H1 (cell line): ENCODE results near the gene ASXL1. TPM values are rescaled to one million over a fixed set of nuclear protein-coding genes. Genes with fewer than 3 reads are reported as not detected.

Source experiments
- HDAC2 ChIP-seq, 2 experiments: fragments of 300-600 bp in 1 of 2; sonication (generic) in 1 of 2; IDR thresholded peaks; 2 replicates each; pipeline ENCODE4 v1.6.1; 2011 to 2012; ENCODE audit warnings: low read depth in 2 of 2, low read length in 2 of 2, mild to moderate bottlenecking in 2 of 2, moderate library complexity in 2 of 2, borderline replicate concordance in 1 of 2, inconsistent platforms in 1 of 2
- JUND ChIP-seq: IDR thresholded peaks from 2 replicates; pipeline ENCODE4 v1.6.1; 2011; ENCODE audit warnings: mild to moderate bottlenecking, improper control_type of control experiment, low read length
- SIX5 ChIP-seq: IDR thresholded peaks from 2 replicates; pipeline ENCODE4 v1.6.1; 2011; ENCODE audit warnings: mild to moderate bottlenecking, low read depth, low read length
- polyA plus RNA-seq, 7 experiments: library from polyadenylated mRNA; depleted of rRNA in 3 of 7; stranded (reverse) in 5 of 7; unstranded in 2 of 7; fragments of >200 nt in 5 of 7; fragments of 200-250 nt in 2 of 7; gene quantifications; 1 replicate in 5 of 7; 2 replicates in 1 of 7; 4 replicates in 1 of 7; pipeline versions ENCODE4 v1.2.1 to v1.2.3, GENCODE V29; 2011 to 2013; ENCODE audit warnings: missing spikeins in 2 of 7, mixed read lengths in 2 of 7
- total RNA-seq: library from RNA; stranded (reverse); fragmentation: NEBNext Ultra II Directional; extraction: Animal tissue kit (Norgen Biotek cat#: 25700); gene quantifications from 2 replicates; pipeline ENCODE4 v1.2.1, GENCODE V29; 2021

The ASXL1 gene
- total and polyA plus RNA-seq, 2 of the 8 experiments (the other 6 are each of a cell fraction or from before 2014, with no cell fraction given), result 10.6 to 26.5 TPM

- TF ChIP-seq HDAC2 (IDR thresholded peaks at IDR 0.05; ENCODE audit: borderline replicate concordance in 1 of 2, low read depth in 2 of 2, low read length in 2 of 2) (no peak), SIX5 (no peak), JUND (no peak)
Measured at GRCh38 chr20:32316667-32317066, 41.5 kb upstream of the ASXL1 start (continued).
